ENCODE data around the gene MAGI2.

The MAGI2 gene

GRCh38 chr7:79296553-79297320 is 156.7 kb downstream of the MAGI2 start:
- no peak for DNase-seq

GRCh38 chr7:79293655-79294142 is 159.8 kb downstream of the MAGI2 start:
- no peak for DNase-seq

GRCh38 chr7:79292834-79293233 is 160.6 kb downstream of the MAGI2 start:
- DNase-seq: no peak

DNA sequence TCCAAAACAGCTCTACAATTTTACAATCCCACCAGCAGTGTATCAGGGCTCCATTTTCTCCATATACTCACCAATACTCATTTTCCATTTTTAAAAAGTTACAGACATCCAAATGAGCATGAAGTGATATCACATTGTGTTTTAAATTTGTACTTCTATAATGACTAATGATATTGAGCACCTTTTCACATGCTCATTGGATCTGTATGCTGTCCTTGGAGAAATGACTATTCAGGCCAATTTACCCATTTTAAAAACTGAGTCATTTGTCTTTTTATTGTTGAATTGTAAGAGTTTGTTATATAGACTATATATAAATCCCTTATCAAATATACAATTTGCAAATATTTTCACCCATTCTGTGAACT is 162.0 kb downstream of the MAGI2 start:
- no peak for DNase-seq

- DNase-seq: no peak
Measured at GRCh38 chr7:79290841-79291497, 162.5 kb downstream of the MAGI2 start.

- DNase-seq: no peak
Measured at GRCh38 chr7:79290398-79290797, 163.1 kb downstream of the MAGI2 start.

GRCh38 chr7:79288655-79289054 is 164.8 kb downstream of the MAGI2 start:
- no peak for DNase-seq

- DNase-seq: no peak
Measured at GRCh38 chr7:79287981-79288380, 165.5 kb downstream of the MAGI2 start.

- DNase-seq: no peak
Measured at GRCh38 chr7:79286181-79286580, 167.3 kb downstream of the MAGI2 start.

- no peak for DNase-seq
Measured at GRCh38 chr7:79285756-79286155, 167.7 kb downstream of the MAGI2 start.

DNA sequence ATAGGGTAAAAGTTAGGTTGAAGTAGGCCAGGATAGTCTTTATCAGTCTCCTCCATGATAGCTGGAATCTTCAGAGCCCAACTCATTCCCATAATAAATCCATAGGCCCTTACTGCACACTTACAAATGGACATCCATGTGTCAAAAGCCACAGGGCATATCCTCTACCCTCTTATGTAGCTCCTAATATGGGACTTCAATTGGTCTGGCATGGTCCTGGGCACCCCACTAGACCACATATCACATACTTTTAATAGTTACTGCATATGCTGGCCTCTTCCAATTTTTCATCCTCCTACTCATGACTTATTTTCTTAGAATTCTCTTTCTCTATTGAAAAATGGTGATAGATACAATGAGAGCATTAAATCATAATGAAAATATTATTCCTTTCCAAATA is 169.3 kb downstream of the MAGI2 start:
- no peak for DNase-seq

DNA sequence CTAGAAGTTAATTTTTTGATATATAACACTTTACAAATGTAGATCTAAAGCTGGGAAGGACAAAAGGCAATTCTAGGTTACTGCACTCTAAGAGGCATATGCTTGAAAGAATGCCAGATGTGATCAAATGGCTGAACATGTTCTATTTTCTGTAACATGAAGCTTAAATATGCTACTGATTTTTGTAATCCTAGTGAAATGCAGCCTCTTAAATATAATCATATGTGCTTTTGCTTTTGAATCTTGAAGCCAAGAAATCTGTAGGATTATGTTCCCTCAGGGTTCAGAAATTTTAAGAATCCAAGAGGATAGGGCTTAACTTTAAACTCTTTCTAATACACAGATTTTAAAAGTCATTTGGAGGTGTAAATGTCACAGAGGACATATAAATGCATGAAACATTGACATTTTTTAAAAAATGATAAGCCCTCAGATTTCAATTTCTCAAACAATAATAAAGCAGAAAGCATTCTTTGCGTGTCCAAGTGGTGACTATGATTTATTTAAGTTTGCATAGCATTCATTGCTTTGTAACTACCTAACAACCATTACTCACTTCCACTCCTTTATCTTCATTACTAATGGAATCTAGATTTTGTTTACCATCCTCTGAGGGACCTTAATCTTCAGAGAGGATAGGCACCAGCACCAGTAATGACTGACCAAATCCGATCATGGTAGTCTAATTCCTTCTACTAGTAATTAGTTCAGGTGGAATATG is 170.4 kb downstream of the MAGI2 start:
- no peak for DNase-seq

GRCh38 chr7:79282070-79282694 is 171.3 kb downstream of the MAGI2 start:
- DNase-seq: peak; percentile 7 to 22

GRCh38 chr7:79281426-79281825 is 172.0 kb downstream of the MAGI2 start:
- no peak for DNase-seq

GRCh38 chr7:79272938-79273337 is 180.5 kb downstream of the MAGI2 start:
- DNase-seq: no peak

DNA sequence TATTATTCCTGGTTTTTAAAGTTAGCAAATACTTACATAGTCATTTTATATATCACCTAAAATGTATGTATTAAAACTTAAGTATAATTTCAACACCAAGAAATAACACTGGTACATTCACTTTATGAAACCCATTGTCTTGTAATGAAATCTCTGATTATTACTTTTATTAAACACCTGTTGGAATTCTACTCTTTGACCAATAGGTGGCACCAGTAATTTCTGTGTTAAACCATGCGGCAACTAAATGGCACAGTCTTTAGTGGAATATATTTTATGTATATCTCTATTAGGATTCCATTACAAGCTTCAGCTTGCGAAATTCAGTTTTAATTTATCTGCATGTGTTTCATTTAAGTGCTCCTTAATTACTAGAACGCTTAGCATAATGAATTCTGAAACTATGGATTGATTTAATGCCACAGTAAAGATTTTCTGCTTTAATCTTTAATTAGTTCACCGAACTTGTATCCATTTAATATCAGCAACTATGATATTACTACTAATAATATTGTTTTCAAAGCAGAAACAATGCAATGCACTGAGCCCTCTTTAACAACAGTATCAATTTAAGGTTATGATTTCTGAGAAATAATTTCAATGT is 181.3 kb downstream of the MAGI2 start:
- peak; percentile 29 to 50 for DNase-seq

DNA sequence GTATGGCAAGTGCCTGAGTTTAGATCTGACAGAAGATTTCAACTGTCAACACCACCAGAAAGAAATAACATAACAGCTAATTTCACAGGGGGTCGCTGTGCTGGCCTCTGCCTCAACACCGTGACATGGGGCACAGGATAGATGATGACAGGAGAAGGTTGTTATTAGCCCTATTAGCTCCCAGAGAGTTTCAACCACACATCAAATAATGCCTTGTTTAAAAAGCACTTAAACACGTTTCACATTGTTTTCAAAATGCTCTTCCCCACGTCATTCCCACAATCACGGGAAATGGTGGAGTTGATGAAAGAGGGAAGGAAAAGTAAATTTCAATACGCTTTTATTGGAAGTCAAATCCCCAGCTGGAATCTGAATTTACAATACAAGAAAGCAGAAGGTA is 184.7 kb downstream of the MAGI2 start:
- DNase-seq: no peak

DNA sequence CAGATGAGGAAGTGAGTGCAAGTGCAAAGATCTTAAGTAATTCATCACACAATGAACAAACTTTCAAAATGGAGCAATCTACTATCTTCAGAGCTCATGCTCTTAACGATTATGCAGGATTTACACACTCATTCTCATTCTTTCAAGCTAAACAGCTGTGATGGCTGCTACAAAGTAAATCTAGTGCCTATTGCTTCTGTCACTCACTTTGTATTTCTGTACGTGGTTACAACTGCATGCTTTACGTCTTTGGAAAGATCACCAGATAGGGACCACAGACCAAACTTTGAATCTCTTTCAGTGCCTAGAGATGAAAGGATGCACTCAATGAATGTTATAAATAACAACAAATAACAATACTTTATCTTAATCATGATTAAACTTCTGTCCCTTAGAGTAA is 194.6 kb downstream of the MAGI2 start:
- no peak for DNase-seq

- no peak for DNase-seq
Measured at GRCh38 chr7:79257959-79258358, 195.5 kb downstream of the MAGI2 start.

GRCh38 chr7:79245623-79246249 is 207.7 kb downstream of the MAGI2 start:
- DNase-seq: no peak

DNA sequence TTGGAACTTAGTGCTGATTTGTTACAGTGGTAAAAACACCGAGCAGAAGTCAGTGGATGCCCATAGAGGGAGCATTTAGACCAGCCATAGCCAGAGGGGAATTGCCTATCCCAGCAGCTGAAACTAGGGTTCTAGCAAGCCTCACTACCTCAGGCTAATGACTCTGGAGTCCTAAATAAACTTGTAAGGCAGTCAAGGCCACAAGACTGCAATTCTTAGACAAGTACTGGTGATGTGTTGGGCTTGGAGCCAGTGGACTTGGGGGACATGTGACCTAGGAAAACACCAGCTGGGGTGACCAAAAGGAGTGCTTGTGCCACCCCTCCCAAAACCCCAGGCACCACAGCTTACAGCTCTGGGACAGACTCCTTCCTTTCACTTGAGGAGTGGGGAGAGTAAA is 209.0 kb downstream of the MAGI2 start:
- DNase-seq: no peak

DNA sequence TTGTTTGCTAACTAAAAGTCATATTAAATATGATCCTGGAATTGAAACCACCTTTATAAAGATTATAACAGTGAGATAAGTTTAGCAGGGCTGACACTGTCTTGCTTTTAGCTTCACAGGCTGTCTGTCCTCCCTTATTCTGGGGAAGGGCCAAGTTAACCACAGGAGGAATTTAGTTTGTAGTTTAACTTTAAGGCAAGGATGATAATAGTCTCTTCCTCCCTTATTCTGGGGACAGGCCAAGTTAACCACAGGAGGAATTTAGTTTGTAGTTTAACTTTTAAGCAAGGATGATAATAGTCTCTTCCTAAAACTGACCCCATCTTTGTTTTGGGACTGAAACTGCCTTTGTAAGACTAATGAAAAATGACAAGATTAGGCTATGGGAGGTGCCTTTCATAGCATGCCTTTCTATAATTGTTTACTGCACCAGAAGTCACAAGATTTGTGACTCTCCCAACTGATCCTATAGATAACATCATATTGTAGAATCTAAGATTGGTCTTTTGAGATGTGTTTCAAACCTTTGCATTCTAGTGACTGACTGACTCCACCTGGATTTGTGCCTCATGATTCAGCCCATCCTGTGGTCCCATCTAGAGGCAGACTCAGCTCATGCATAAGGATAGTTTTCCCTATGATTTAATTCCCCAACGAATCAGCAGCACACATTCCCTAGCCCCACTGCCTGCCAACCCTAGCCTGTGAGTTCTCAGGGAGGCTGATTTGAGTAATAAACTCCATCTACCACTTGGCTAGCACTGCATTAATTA is 212.0 kb downstream of the MAGI2 start:
- DNase-seq: no peak

All from inflammatory macrophage treated with lipopolysaccharide for 1 hour (primary cell).